ENCODE results near the gene NTRK3.
"Not testable (repeated sequence)": the region's sequence is repeated elsewhere in the genome, so short reads cannot be mapped to it uniquely, and the experiment has no call there.

NTRK3 gene

GRCh38 chr15:88115486-88116152, 140.9 kb downstream of the NTRK3 start:
- no peak for DNase-seq

GRCh38 chr15:88113613-88114308, 142.8 kb downstream of the NTRK3 start:
- DNase-seq: no peak

- DNase-seq: no peak
Observed at GRCh38 chr15:88108991-88109390, 147.5 kb downstream of the NTRK3 start.

GRCh38 chr15:88108477-88108876, 148.1 kb downstream of the NTRK3 start:
- no peak for DNase-seq

- DNase-seq: no peak
Observed at GRCh38 chr15:88106074-88106473, 150.5 kb downstream of the NTRK3 start.

DNA sequence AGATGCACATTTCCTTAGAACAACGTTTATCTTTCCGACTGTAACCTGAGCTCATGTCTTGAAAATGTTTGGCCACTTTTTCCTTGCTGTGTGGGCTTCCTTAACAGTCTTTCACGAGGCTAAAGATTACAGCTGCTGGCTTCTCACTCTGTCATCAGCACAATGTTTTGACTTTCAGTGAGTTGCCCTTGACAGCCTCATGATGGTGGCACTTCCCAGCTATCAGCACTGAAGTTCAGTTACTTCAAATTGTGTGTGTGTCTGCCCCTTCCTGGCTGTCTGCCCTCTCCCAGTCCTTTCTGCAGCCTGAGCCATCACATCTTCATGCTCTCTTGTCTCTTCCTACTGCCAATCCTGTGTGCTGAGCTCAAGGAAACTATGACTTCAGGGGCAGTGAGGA, 152.2 kb downstream of the NTRK3 start:
- DNase-seq: no peak

DNA sequence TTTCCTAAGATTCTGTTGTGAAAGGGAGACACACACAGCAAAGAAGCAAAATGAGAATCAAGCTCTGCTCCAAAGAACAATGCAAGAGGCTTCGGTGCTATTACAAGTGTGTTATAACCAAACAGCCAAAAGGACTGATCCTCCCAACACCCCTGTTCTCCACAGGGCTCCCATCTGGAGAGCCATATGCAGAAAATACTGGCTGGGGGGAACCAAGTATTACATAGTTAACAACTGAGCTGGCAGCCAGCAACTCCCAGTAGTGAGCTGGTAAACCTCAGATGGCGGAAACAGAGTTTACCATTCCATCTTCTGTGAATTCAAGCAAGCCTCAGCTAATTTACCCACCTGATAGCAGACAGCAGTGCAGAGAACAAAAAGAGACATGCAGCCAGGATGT, 156.4 kb downstream of the NTRK3 start:
- no peak for DNase-seq

- DNase-seq: no peak
Observed at GRCh38 chr15:88098361-88098760, 158.2 kb downstream of the NTRK3 start.

- DNase-seq: no peak
Observed at GRCh38 chr15:88091444-88092016, 165.0 kb downstream of the NTRK3 start.

DNA sequence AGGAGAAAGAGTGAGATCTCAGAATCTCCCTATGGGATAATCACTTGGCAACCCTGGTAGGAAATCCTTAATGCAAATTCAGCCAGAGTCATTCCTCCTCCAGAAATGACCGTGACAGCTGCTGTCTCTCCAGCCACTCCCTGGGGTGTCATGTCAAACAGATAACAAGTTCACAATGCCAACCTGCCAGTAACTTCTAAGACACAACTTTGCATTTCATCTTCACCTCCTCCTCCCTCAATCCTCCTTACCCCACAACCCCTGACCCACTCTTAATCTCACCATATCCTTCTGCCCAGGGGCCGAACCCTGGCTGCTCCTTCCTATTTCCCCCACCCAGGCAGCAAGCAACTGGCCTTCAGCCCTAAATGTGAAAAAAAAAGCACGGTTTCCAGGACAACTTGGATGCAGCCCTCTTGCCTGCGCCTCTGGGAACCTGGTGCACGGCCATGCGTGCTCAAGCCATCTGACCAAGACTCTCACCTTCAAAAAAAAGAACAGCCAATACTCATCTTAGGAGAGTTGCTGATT, 166.0 kb downstream of the NTRK3 start:
- no peak for DNase-seq

- no peak for DNase-seq
Observed at GRCh38 chr15:88089731-88090130, 166.8 kb downstream of the NTRK3 start.

DNA sequence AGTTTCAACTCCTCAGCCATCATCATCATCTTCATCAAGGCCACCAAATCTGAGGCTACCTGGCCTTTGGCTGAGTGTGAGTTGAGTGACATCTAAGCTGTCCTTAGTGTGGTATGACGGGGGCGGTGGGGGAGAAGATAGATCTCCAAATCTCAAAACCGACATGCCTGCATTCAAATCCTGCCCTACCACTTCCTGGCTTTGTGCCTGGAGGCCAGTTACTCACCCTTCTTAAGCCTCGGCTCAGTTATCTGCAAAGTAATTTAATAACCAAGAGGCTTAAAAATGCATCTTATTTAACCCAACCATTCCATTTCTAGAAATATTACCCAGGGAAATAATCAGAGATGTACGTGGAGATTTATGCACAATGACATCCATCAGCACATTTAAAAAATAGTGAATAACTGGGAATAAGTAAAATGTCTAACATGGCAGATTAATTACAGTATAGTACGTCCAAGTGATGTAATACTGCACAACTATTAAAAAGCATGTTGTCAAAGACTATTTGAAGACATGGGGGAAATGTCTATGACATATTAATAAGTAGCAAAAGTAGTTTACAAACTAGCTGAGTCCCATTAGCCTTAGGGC, 167.4 kb downstream of the NTRK3 start:
- no peak for DNase-seq

GRCh38 chr15:88083811-88084760, 172.5 kb downstream of the NTRK3 start:
- no peak for DNase-seq

- DNase-seq: no peak
Observed at GRCh38 chr15:88080616-88081015, 175.9 kb downstream of the NTRK3 start.

DNA sequence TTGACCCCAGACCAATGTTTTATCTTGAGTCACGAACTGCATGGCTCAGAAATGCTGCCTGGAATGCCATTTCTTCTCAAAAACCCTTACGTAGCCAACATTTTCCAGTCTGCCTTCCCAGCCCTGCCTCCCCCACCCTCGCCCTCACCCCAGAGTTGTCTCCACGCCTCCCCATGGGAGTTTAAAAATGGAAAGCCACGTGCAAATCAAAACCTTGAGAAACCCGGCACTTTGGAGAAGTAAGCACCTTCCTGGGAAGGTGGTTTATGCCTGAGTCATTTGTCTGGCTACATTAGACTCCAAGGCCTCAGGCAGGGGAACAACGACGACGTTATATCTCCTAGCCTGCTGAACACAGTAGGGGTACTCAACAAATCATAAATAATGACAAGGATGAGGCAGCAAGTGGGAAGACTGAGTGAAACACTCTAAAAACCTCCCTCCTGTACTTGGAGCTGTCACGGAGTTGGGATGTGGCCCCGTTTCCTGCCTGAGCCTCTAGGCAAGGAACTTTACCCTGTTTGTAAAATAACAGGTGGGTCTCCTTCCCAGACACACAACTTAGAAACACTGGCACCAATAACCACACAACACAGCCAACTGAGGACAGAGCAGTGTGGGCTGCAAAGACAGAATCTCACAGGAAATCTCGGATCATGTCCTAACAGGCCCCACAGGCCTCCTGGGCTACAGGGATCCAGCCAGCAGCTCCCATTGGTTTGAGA, 179.1 kb downstream of the NTRK3 start:
- no peak for DNase-seq

- DNase-seq: no peak
Observed at GRCh38 chr15:88076328-88076727, 180.2 kb downstream of the NTRK3 start.

- DNase-seq: no peak
Observed at GRCh38 chr15:88075102-88075501, 181.4 kb downstream of the NTRK3 start.

DNA sequence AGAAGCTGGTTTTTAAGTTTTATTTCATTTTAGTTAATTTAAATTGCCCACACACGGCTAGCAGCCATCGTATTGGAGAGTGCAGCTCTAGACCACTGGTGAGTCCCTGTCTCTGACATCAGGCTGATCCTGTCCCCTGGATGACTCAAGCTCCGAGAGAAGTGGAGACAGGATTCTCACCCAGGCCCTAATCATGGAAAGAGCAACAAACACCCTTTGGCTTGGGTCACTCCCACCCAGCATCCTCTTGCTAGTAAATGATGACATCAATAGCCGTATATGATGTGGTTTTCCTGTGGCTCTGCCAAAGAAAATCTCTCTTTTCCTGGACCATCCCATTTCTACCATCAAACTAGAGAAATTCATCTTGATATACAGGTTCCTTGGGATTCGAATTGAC, 182.2 kb downstream of the NTRK3 start:
- DNase-seq: no peak

GRCh38 chr15:88073391-88073691, 183.2 kb downstream of the NTRK3 start:
- DNase-seq: no peak

DNA sequence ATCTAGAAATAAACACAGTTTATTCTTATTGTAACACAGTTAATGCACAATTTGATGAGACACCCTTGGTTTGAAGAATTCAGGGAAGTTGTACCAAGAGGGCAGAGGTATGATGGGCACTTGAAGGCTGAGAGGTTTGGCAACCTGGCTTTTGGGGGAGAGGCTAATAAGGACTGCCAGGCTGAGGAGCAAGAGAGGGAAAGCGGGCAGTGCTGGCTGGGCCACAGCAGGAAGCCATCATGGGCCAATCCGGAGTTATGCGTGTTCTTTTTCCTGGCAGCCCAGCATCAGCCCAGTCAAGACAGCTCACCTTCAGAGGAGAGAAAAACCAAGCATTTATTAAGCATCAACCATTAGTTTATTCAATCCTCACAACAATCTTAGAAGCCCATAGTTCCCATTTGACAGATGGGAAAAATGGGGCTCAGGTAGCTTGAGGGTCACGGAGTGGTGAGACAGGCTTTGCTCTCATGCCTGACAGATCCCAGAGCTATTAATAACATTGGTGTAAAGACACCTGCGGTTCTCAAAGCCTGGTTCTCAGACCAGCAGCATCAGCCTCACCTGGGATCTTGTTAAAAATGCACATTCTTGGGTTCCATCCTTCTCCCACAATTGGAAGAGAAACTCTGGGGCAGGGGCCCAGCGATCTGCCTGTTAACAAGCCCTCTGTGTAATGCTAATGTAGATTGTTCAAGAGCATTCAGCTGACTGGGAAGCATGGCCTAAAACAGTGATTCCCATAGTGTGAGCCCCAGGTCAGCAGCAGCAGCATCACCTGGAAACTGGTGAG, 183.7 kb downstream of the NTRK3 start:
- no peak for DNase-seq

DNA sequence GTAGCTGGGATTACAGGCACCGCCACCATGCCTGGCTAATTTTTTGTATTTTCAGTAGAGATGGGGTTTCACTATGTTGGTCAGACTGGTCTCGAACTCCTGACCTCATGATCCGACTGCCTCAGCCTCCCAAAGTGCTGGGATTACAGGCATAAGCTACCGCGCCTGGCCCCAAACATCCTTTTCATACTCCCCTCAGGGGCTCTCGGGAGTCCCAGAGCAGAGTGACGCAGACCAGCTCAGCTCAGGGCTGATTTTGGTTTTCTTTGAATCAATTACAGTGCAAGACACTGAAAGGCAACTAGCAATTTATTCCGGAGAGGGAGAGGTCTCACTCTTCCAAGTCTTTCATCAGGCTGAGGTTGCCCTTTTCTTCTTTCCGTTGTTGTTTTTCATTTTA, 184.4 kb downstream of the NTRK3 start:
- not testable (repeated sequence) for DNase-seq
